Duodenal mucosa (tissue), 2 donors: ENCODE data around the gene DPP10.

Source experiments
- H3K27ac ChIP-seq: one replicate; pipeline ENCODE4 v1.7.0; 2013; ENCODE audit warnings: low read depth, low read length
- H3K27me3 ChIP-seq, 2 donors: one replicate each; pipeline ENCODE4 v1.7.0; 2013; ENCODE audit warnings: low read length in 2 of 2, control low read depth in 1 of 2; ENCODE audit not compliant: insufficient read depth in 2 of 2, control insufficient read depth in 1 of 2
- H3K36me3 ChIP-seq, 2 donors: one replicate each; pipeline ENCODE4 v1.7.0; 2013; ENCODE audit warnings: low read length in 2 of 2, control low read depth in 1 of 2; ENCODE audit not compliant: insufficient read depth in 2 of 2, control insufficient read depth in 1 of 2
- H3K4me1 ChIP-seq, 2 donors: one replicate each; pipeline ENCODE4 v1.7.0; 2013; ENCODE audit warnings: low read length in 2 of 2, control low read depth in 1 of 2; ENCODE audit not compliant: insufficient read depth in 2 of 2, control insufficient read depth in 1 of 2
- H3K4me3 ChIP-seq, 2 donors: one replicate each; pipeline ENCODE4 v1.7.0; 2013; ENCODE audit warnings: low read length in 2 of 2, low read depth in 1 of 2
- H3K9ac ChIP-seq, 2 donors: one replicate each; pipeline ENCODE4 v1.7.0; 2013; ENCODE audit warnings: low read length in 2 of 2, low read depth in 1 of 2
- H3K9me3 ChIP-seq, 2 donors: one replicate each; pipeline ENCODE4 v1.7.0; 2013; ENCODE audit warnings: low read length in 2 of 2, control low read depth in 1 of 2; ENCODE audit not compliant: control insufficient read depth in 1 of 2

Gene DPP10

DNA sequence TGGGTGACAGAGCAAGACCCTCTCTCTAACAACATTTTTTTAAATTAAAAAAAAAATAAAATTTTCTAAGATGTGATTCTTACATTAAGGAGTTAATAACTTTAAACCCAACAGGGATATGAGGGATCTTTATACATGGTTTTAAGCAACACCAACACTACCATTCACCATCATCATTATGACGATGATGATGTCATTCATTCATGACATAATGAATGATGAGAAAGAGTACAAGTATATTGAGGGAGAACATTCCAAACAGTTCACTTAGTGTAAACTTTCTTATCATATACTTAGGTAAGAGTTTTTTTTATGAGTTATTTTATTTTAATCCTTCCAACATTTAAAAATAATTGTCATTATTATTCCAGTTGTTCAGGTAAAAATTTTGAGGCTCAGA lies 863.3 kb downstream of the DPP10 start:
- H3K9ac ChIP-seq: no peak overlapping the region

DNA sequence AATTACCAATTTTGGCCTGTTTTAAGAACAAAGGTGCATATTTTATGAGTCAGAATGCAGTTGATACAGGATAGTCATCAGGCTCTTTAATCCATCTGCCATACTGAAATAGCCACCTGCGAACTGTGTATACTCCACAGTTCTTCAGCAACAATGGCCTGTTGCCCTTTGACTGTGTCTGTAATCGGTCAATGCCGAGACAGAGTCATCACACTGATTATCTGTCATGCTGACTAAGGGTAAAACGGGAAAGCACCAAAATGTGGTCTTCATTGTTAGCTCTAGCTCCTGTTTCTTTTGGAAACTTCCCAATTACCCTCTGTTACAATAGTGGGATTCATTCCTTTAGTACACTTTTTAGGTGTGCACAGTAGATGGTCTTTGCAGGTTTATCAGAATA lies 871.7 kb downstream of the DPP10 start:
- no peaks in the 10 kb centered on the region for H3K9me3 ChIP-seq
- no peak overlapping the region for H3K9ac ChIP-seq
- no peak overlapping the region for H3K27ac ChIP-seq
- no peaks in the 10 kb centered on the region for H3K36me3 ChIP-seq
- H3K27me3 ChIP-seq: no peaks in the 10 kb centered on the region
- no peak overlapping the region for H3K4me3 ChIP-seq
- no peaks in the 10 kb centered on the region for H3K4me1 ChIP-seq

More for the DNA sequence above, 863.3 kb downstream of the DPP10 start:
- no peaks in the 10 kb centered on the region for H3K4me1 ChIP-seq
- H3K36me3 ChIP-seq: no peaks in the 10 kb centered on the region
- no peak overlapping the region for H3K27ac ChIP-seq
- H3K4me3 ChIP-seq: no peak overlapping the region
- peaks cover 0 to 2% of the 10 kb centered on the region in 2 donors for H3K9me3 ChIP-seq
- no peaks in the 10 kb centered on the region for H3K27me3 ChIP-seq

DNA sequence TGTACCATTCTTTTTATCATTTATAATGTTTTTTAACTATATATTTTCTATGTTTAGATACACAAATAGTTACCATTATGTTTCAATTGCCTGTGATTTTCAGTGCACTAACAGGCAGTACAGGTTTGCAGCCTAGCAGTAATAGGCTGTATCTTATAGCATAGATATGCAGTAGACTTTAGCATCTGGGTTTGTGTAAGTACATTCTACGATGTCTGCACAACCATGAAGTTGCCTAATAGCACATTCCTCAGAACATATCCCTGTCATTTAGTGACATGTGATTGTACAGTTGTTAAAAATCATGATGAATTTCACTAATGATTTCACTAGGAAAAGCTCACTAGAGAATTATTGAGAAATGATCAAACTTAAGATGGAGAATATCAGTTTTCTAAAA lies 884.6 kb downstream of the DPP10 start:
- Histone ChIP-seq H3K27me3 (no peaks in the 10 kb centered on the region), H3K9ac (no peak overlapping the region), H3K27ac (no peak overlapping the region), H3K4me1 (no peaks in the 10 kb centered on the region), H3K4me3 (no peak overlapping the region), H3K36me3 (no peaks in the 10 kb centered on the region), H3K9me3 (no peaks in the 10 kb centered on the region)

DNA sequence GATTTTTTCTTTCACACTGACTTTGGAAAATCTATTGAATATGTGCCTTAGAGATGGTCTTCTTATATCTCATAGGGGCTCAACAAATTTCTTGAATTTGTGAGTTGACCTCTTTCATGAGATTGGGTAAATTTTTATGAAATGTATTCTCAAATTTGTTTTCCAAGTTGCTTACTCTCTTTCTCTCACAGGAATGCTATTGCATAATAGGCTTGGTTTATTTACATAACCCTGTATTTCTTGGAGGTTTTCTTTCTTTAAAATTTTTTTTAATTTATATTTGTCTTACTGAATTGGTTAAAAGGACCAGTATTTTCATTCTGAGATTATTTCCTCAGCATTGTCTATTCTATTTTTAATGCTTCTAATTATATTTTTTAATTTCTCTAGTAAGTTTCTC lies 917.1 kb downstream of the DPP10 start:
- no peak overlapping the region for H3K4me3 ChIP-seq
- no peak overlapping the region for H3K27ac ChIP-seq
- no peaks in the 10 kb centered on the region for H3K36me3 ChIP-seq
- H3K9ac ChIP-seq: no peak overlapping the region
- H3K9me3 ChIP-seq: peaks cover 7 to 17% of the 10 kb centered on the region in 2 donors
- no peaks in the 10 kb centered on the region for H3K4me1 ChIP-seq
- H3K27me3 ChIP-seq: no peaks in the 10 kb centered on the region

DNA sequence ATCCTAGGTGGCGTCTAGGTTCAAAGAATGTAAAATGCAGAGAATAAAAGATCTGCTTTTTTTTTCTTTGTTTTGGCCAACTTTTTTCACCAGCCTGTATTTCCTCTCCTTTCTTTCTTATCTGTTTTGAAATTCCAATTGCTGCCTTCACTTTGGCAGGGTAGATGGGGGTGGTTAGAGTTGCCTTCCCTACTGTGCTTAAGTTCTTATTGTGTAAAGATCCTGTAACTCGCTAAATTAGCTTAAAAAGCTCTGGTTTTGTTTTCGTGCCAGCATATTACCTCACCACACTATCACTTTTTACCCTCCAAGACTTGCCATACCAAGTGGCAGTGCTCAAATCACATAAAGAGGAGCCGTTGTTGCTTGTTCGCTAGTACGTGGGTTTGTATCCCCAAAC lies 921.7 kb downstream of the DPP10 start:
- H3K27ac ChIP-seq: no peak overlapping the region
- H3K36me3 ChIP-seq: no peaks in the 10 kb centered on the region
- no peak overlapping the region for H3K4me3 ChIP-seq
- no peaks in the 10 kb centered on the region for H3K4me1 ChIP-seq
- H3K9ac ChIP-seq: no peak overlapping the region
- H3K9me3 ChIP-seq: no peaks in the 10 kb centered on the region
- H3K27me3 ChIP-seq: no peaks in the 10 kb centered on the region

DNA sequence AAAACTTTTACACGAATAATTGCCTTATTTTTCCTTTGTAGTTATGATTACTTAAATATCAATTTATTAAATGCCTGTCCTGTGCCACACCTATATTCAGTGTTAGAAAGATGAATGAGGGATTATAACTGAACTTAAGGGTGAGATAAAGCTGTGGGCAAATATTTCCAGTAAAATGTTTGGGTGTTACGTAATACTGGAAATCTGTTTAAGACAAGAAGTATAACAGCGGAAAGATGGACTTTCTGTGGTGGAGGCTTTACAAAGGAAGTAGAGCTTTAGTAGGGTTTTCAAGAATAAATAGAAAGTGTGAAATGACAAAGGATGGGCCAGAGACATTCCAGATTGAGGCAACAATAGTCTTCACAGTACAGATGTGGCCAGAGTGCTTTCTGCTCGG lies 927.0 kb downstream of the DPP10 start:
- Histone ChIP-seq H3K27ac (no peak overlapping the region), H3K9me3 (peaks cover 11 to 15% of the 10 kb centered on the region in 2 donors), H3K27me3 (no peaks in the 10 kb centered on the region), H3K9ac (no peak overlapping the region), H3K36me3 (no peaks in the 10 kb centered on the region), H3K4me3 (no peak overlapping the region), H3K4me1 (no peaks in the 10 kb centered on the region)

DNA sequence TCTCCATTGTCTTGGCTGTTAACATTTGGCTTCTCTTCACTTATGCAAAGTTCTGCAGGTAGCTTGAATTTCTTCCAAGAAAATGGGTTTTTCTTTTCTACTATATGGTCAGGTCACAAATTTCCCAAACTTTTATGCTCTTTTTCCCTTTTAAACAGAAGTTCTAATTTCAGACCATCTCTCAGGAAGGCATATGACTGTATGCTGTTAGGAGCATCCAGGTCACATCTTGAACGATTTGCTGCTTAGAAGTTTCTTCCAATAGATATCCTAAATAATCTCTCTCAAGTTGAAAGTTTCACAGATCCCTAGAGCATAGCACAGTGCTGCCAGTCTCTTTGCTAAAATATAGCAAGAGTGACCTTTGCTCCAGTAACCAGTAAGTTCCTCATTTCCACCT lies 932.5 kb downstream of the DPP10 start:
- no peak overlapping the region for H3K27ac ChIP-seq
- no peaks in the 10 kb centered on the region for H3K27me3 ChIP-seq
- H3K4me1 ChIP-seq: no peaks in the 10 kb centered on the region
- H3K4me3 ChIP-seq: no peak overlapping the region
- no peaks in the 10 kb centered on the region for H3K36me3 ChIP-seq
- H3K9me3 ChIP-seq: peaks cover 27 to 30% of the 10 kb centered on the region in 2 donors
- no peak overlapping the region for H3K9ac ChIP-seq

DNA sequence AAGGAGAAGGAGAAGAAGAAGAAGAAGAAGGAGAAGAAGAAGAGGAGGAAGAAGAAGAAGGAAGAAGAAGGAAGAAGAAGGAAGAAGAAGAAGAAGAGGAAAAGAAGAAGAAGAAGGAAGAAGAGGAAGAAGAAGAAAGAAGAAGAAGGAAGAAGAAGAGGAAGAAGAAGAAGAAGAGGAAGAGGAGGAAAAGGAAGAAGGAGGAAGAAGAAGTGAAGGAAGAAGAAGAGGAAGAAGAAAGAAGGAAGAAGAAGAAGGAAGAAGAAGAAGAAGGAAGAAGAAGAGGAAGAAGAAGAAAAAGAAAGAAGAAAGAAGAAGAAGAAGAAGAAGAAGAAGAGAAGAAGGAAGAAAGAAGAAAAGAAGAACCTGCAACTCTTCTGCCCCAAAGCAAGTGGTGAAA lies 942.0 kb downstream of the DPP10 start:
- Histone ChIP-seq H3K27ac (no peak overlapping the region), H3K9me3 (peaks cover 2 to 11% of the 10 kb centered on the region in 2 donors), H3K36me3 (no peaks in the 10 kb centered on the region), H3K9ac (no peak overlapping the region), H3K27me3 (no peaks in the 10 kb centered on the region), H3K4me1 (no peaks in the 10 kb centered on the region), H3K4me3 (no peak overlapping the region)

DNA sequence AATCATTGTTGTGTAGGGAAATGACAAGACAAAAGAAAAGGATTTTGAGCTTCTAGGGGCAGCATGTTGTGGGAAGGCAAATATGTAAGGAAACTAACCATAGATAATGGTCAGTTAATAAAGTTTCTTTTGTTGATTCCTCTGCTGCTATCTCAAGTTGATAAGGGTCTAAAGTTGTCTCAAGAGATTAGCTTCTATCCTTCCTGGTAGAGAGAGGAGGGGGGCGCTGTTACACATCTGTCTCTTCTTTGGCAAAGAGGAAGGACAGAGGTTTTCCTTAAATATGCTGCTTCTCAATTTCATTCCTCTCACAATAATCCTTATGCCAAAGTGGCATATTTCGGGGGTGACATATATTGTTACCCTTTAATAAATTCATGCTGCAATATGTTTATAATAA lies 944.0 kb downstream of the DPP10 start:
- peaks cover 2 to 11% of the 10 kb centered on the region in 2 donors for H3K9me3 ChIP-seq
- H3K4me1 ChIP-seq: no peaks in the 10 kb centered on the region
- no peak overlapping the region for H3K4me3 ChIP-seq
- no peak overlapping the region for H3K27ac ChIP-seq
- no peaks in the 10 kb centered on the region for H3K27me3 ChIP-seq
- H3K9ac ChIP-seq: no peak overlapping the region
- H3K36me3 ChIP-seq: no peaks in the 10 kb centered on the region

DNA sequence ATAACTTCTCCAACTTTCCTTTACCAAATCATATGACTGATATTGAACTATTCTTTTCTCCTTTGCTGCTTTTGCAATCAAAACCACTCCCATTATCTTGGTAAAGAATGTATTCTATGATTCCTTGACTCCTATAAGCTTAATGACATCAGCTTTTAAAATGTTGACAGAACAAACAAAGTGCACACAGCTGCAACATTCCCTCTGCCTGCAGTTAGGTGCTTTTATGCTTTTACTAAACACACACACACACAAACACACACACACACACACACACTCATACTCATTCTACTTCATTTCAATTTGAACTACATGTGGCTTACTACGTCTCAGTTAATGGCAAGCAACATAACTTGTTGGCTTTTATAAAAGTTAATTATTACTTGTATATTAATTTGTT lies 946.6 kb downstream of the DPP10 start:
- H3K9me3 ChIP-seq: no peaks in the 10 kb centered on the region
- no peak overlapping the region for H3K9ac ChIP-seq
- H3K36me3 ChIP-seq: no peaks in the 10 kb centered on the region
- H3K27me3 ChIP-seq: no peaks in the 10 kb centered on the region
- no peaks in the 10 kb centered on the region for H3K4me1 ChIP-seq
- H3K27ac ChIP-seq: no peak overlapping the region
- no peak overlapping the region for H3K4me3 ChIP-seq

DNA sequence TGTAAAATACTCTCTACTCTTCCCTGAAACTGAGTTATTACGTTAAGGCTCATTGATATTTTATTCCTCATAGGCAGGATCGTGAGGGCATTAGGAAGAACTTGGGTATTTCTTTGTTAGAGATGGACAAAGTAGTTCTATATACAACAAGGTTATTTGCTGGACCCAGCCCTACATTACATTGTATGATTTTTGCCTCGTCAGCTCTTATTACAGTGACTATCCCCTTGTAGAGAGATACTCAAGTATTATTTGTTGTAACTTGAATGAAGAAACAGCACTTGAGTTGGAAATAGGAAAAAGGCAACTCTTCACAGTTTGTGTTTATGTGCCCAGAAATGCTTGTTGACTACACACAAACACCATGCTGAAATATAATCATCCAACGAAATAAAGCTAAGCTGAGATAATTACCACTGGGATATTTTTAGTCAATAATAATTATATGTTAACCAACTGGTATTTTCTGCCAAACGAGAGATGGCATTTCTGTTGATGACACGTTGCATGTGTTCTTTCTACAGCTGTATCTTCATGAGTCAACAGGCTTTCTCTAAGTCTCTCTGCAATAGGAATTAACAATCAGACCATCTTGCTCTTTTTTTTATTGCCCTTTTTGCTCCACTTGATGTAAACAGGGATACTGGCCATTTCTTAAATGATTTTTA lies 947.6 kb downstream of the DPP10 start:
- Histone ChIP-seq H3K27me3 (no peaks in the 10 kb centered on the region), H3K4me1 (no peaks in the 10 kb centered on the region), H3K9ac (no peak overlapping the region), H3K36me3 (no peaks in the 10 kb centered on the region), H3K9me3 (no peaks in the 10 kb centered on the region), H3K27ac (no peak overlapping the region), H3K4me3 (no peak overlapping the region)
